HEK293 (cell line): ENCODE measurements around the gene PRLR.

ENCODE experiments used
- CTCF ChIA-PET: fragments of 350-600 bp; formaldehyde crosslinking; extraction: SDS; loops from one replicate; lab custom pipeline; 2021; ENCODE audit warnings: antibody characterized with exemption; lab: Yijun Ruan, JAX
- POLR2A ChIA-PET: fragments of 300-600 bp; formaldehyde crosslinking; extraction: SDS; loops from one replicate; lab custom pipeline; 2020; ENCODE audit warnings: antibody characterized with exemption, inconsistent platforms; lab: Yijun Ruan, JAX
- H3K27ac ChIP-seq: fragments of 200-500 bp; sonication (Bioruptor generic); 2 replicates; pipeline ENCODE4 v1.5.1; 2014; ENCODE audit warnings: low read depth, low read length, control low read depth, inconsistent platforms; ENCODE audit errors: extremely low read depth
- H3K36me3 ChIP-seq, 2 experiments: fragments of 200-500 bp in 1 of 2; sonication (Bioruptor generic) in 1 of 2; 1 replicate in 1 of 2; 2 replicates in 1 of 2; pipeline ENCODE4 v1.5.1; 2014 to 2017; ENCODE audit warnings: inconsistent platforms in 2 of 2, low read length in 2 of 2; ENCODE audit not compliant: control insufficient read depth in 2 of 2, insufficient read depth in 1 of 2
- H3K4me1 ChIP-seq: fragments of 200-500 bp; sonication (Bioruptor generic); 2 replicates; pipeline ENCODE4 v1.5.1; 2014; ENCODE audit warnings: mild to moderate bottlenecking, low read length, inconsistent platforms; ENCODE audit not compliant: control insufficient read depth, insufficient read depth
- H3K4me3 ChIP-seq: 2 replicates; pipeline ENCODE4 v1.5.1; 2011; ENCODE audit warnings: low read depth, mild to moderate bottlenecking, control low read depth, low read length, moderate library complexity
- H3K9me3 ChIP-seq: fragments of 200-500 bp; sonication (Bioruptor generic); 2 replicates; pipeline ENCODE4 v1.5.1; 2014; ENCODE audit warnings: low read depth, low read length, inconsistent platforms; ENCODE audit not compliant: control insufficient read depth, insufficient read depth
- SCRT1 ChIP-seq: fragments of 450-650 bp; formaldehyde crosslinking; IDR thresholded peaks from 2 replicates; pipeline ENCODE4 v1.5.1; 2016; ENCODE audit warnings: missing biosample characterization, missing genetic modification characterization, borderline replicate concordance
- SP2 ChIP-seq: fragments of 450-650 bp; formaldehyde crosslinking; IDR thresholded peaks from 2 replicates; pipeline ENCODE4 v1.5.1; 2016; ENCODE audit warnings: missing biosample characterization, missing genetic modification characterization
- TRIM28 ChIP-seq: IDR thresholded peaks from 2 replicates; pipeline ENCODE4 v1.6.1; 2011; ENCODE audit warnings: low read length, control low read depth, borderline replicate concordance
- ZBTB10 ChIP-seq: fragments of 450-650 bp; formaldehyde crosslinking; IDR thresholded peaks from 2 replicates; pipeline ENCODE4 v1.5.1; 2016; ENCODE audit warnings: missing biosample characterization, missing genetic modification characterization
- ZIC2 ChIP-seq: fragments of 450-650 bp; formaldehyde crosslinking; IDR thresholded peaks from 2 replicates; pipeline ENCODE4 v1.5.1; 2016; ENCODE audit warnings: missing biosample characterization, missing genetic modification characterization
- ZNF19 ChIP-seq: fragments of 450-650 bp; formaldehyde crosslinking; IDR thresholded peaks from 2 replicates; pipeline ENCODE4; 2016; ENCODE audit warnings: missing biosample characterization, missing genetic modification characterization, low read depth
- ZNF248 ChIP-seq: fragments of 450-650 bp; formaldehyde crosslinking; IDR thresholded peaks from 2 replicates; pipeline ENCODE4 v1.5.1; 2017; ENCODE audit warnings: missing biosample characterization, missing genetic modification characterization
- ZNF280D ChIP-seq: fragments of 450-650 bp; formaldehyde crosslinking; IDR thresholded peaks from 2 replicates; pipeline ENCODE4 v1.5.1; 2016; ENCODE audit warnings: missing biosample characterization, missing genetic modification characterization
- ZNF558 ChIP-seq: fragments of 450-650 bp; formaldehyde crosslinking; IDR thresholded peaks from 2 replicates; pipeline ENCODE4 v1.5.1; 2016; ENCODE audit warnings: missing biosample characterization, missing genetic modification characterization
- ZNF560 ChIP-seq: fragments of 450-650 bp; formaldehyde crosslinking; IDR thresholded peaks from 2 replicates; pipeline ENCODE4 v1.5.1; 2017; ENCODE audit warnings: missing biosample characterization, missing genetic modification characterization, borderline replicate concordance
- ZNF658 ChIP-seq: fragments of 450-650 bp; formaldehyde crosslinking; IDR thresholded peaks from 2 replicates; pipeline ENCODE4; 2016; ENCODE audit warnings: missing biosample characterization, missing genetic modification characterization
- ZNF791 ChIP-seq: fragments of 450-650 bp; formaldehyde crosslinking; IDR thresholded peaks from 2 replicates; pipeline ENCODE4 v1.5.1; 2016; ENCODE audit warnings: missing biosample characterization, missing genetic modification characterization
- ZNF830 ChIP-seq: fragments of 450-650 bp; IDR thresholded peaks from 2 replicates; pipeline ENCODE4 v1.5.0; 2018; ENCODE audit warnings: missing biosample characterization, missing genetic modification characterization, low read depth, mild to moderate bottlenecking, moderate library complexity
- TF ChIP-seq, protein P1 (sequence below): fragments of 450-650 bp; formaldehyde crosslinking; IDR thresholded peaks from 2 replicates; pipeline ENCODE4 v1.5.1; 2017; ENCODE audit warnings: missing biosample characterization, missing genetic modification characterization
- TF ChIP-seq, protein P2 (sequence below): fragments of 450-650 bp; IDR thresholded peaks from 2 replicates; pipeline ENCODE4 v1.5.1; 2018; ENCODE audit warnings: missing biosample characterization, mild to moderate bottlenecking, missing genetic modification characterization

Gene PRLR

GRCh38 chr5:35060236-35060635, 170.1 kb downstream of the PRLR start (continued):
- TF ChIP-seq, protein P1, sequence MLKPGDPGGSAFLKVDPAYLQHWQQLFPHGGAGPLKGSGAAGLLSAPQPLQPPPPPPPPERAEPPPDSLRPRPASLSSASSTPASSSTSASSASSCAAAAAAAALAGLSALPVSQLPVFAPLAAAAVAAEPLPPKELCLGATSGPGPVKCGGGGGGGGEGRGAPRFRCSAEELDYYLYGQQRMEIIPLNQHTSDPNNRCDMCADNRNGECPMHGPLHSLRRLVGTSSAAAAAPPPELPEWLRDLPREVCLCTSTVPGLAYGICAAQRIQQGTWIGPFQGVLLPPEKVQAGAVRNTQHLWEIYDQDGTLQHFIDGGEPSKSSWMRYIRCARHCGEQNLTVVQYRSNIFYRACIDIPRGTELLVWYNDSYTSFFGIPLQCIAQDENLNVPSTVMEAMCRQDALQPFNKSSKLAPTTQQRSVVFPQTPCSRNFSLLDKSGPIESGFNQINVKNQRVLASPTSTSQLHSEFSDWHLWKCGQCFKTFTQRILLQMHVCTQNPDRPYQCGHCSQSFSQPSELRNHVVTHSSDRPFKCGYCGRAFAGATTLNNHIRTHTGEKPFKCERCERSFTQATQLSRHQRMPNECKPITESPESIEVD, result no peak
- TF ChIP-seq ZNF248 (no peak), ZBTB10 (tag by site-specific recombination) (no peak), ZIC2 (no peak)

- H3K27ac ChIP-seq, result no peak overlapping the region
- no peaks in the 10 kb centered on the region for H3K36me3 ChIP-seq
- H3K4me3 ChIP-seq, result no peak overlapping the region
- TF ChIP-seq ZNF830 (tag by site-specific recombination) (no peak), ZNF560 (tag by site-specific recombination) (no peak), SP2 (tag by site-specific recombination) (no peak), SCRT1 (tag by site-specific recombination) (no peak)
- no peaks in the 10 kb centered on the region for H3K9me3 ChIP-seq
- ChIA-PET POLR2A (no interaction called here), CTCF (no interaction called here)
- no peaks in the 10 kb centered on the region for H3K4me1 ChIP-seq
These were observed 171.0 kb downstream of the PRLR start for GRCh38 chr5:35059251-35059650.

- H3K36me3 ChIP-seq, result no peaks in the 10 kb centered on the region
- no peaks in the 10 kb centered on the region for H3K4me1 ChIP-seq
- no peak overlapping the region for H3K27ac ChIP-seq
- no peak overlapping the region for H3K4me3 ChIP-seq
- POLR2A ChIA-PET, result no interaction called here
- CTCF ChIA-PET, result interaction anchor here (0.6 kb wide), 2 partner anchors 59 to 123 kb away, joined by 3 read pairs; no protein-coding TSS in a partner anchor
- no peaks in the 10 kb centered on the region for H3K9me3 ChIP-seq
- TF ChIP-seq ZNF558 (tag by site-specific recombination), result no peak
- no peak for TF ChIP-seq TRIM28
- no peak for TF ChIP-seq ZNF791 (tag by site-specific recombination)
- no peak for TF ChIP-seq ZNF280D (tag by site-specific recombination)
- no peak for TF ChIP-seq ZNF658 (tag by site-specific recombination)
- TF ChIP-seq, protein P2, sequence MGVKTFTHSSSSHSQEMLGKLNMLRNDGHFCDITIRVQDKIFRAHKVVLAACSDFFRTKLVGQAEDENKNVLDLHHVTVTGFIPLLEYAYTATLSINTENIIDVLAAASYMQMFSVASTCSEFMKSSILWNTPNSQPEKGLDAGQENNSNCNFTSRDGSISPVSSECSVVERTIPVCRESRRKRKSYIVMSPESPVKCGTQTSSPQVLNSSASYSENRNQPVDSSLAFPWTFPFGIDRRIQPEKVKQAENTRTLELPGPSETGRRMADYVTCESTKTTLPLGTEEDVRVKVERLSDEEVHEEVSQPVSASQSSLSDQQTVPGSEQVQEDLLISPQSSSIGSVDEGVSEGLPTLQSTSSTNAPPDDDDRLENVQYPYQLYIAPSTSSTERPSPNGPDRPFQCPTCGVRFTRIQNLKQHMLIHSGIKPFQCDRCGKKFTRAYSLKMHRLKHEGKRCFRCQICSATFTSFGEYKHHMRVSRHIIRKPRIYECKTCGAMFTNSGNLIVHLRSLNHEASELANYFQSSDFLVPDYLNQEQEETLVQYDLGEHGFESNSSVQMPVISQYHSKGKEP (tag by site-specific recombination), result no peak
- no peak for TF ChIP-seq ZNF19 (tag by site-specific recombination)
- TF ChIP-seq, all 188 proteins: peak for 0
These were observed 171.9 kb downstream of the PRLR start for GRCh38 chr5:35058374-35058788.
